HepG2 (cell line): ENCODE results near the gene TMEM273. TPM values are rescaled to one million over a fixed set of nuclear protein-coding genes. Genes with fewer than 3 reads are reported as not detected.

Source experiments
- ATAC-seq: fragments of 200-7000 bp; cut with Tn5 transposase; 3 replicates; pipeline ENCODE4 v1.9.1; 2020; ENCODE audit warnings: mild to moderate bottlenecking, moderate library complexity
- BruUV-seq: library from RNA; stranded (reverse); fragments of 400-500 nt; replicated peaks from 2 replicates; lab custom pipeline; 2021; lab: Mats Ljungman, UMichigan
- CTCF ChIA-PET: fragments of 300-600 bp; formaldehyde crosslinking; extraction: SDS; loops from one replicate; lab custom pipeline; 2021; ENCODE audit warnings: low total read pairs, inconsistent platforms, low intra/inter-chr PET ratio; lab: Yijun Ruan, JAX
- POLR2A ChIA-PET: fragments of 350-600 bp; sonication (Branson Sonifier 250); formaldehyde crosslinking; loops from one replicate; lab custom pipeline; 2020; ENCODE audit warnings: antibody characterized with exemption, inconsistent platforms; lab: Yijun Ruan, JAX
- DNase-seq: peaks from one replicate; pipeline ENCODE4 v3.0.0-alpha.2; 2015; ENCODE audit warnings: low spot score
- FAIRE-seq: peaks from 3 replicates; lab custom pipeline; 2011; peaks lifted over from hg19 to GRCh38; lab: Jason Lieb, UNC
- H2AFZ ChIP-seq: one replicate; pipeline ENCODE4 v1.6.1; 2011; ENCODE audit warnings: low read length, inconsistent platforms
- H3K27ac ChIP-seq: fragments of 300-600 bp; 3 replicates; pipeline ENCODE4 v1.8.0; 2011; ENCODE audit warnings: mixed run types, mild to moderate bottlenecking, mixed read lengths, low read length, inconsistent platforms; ENCODE audit not compliant: insufficient read depth; ENCODE audit errors: extremely low read length
- H3K27me3 ChIP-seq, 2 experiments: fragments of 200-600 bp in 1 of 2; 2 replicates in 1 of 2; 3 replicates in 1 of 2; pipeline versions ENCODE4 v1.6.0 to v1.8.0; 2011; ENCODE audit warnings: low read length in 2 of 2, mild to moderate bottlenecking in 2 of 2, moderate library complexity in 2 of 2, inconsistent platforms in 1 of 2; ENCODE audit not compliant: insufficient read depth in 2 of 2, control insufficient read depth in 1 of 2
- H3K36me3 ChIP-seq, 2 experiments: fragments of 200-600 bp in 1 of 2; replicated peaks in 1 of 2; 2 replicates in 1 of 2; 3 replicates in 1 of 2; pipeline versions ENCODE4 v1.5.1 to v1.8.0; 2011; ENCODE audit warnings: low read length in 2 of 2, inconsistent platforms in 1 of 2; ENCODE audit not compliant: insufficient read depth in 2 of 2, control insufficient read depth in 1 of 2
- H3K4me1 ChIP-seq: 2 replicates; pipeline ENCODE4 v1.5.1; 2012; ENCODE audit warnings: low read length, inconsistent platforms; ENCODE audit not compliant: insufficient read depth
- H3K4me2 ChIP-seq: 2 replicates; pipeline ENCODE4 v1.6.0; 2011; ENCODE audit warnings: low read depth, low read length, inconsistent platforms
- H3K4me3 ChIP-seq, 3 experiments: fragments of 200-600 bp in 1 of 3; sonication (generic), shearing (Covaris generic) in 1 of 3; replicated peaks in 1 of 3; 2 replicates each; pipeline ENCODE4 v1.5.1; 2011 to 2016; ENCODE audit warnings: low read length in 3 of 3, inconsistent platforms in 2 of 3, low read depth in 2 of 3, mild to moderate bottlenecking in 2 of 3, control low read depth in 1 of 3, mixed read lengths in 1 of 3; ENCODE audit not compliant: insufficient read depth in 1 of 3
- H3K79me2 ChIP-seq: one replicate; pipeline ENCODE4 v1.6.1; 2011; ENCODE audit warnings: low read length, inconsistent platforms; ENCODE audit not compliant: insufficient read depth
- H3K9ac ChIP-seq: 2 replicates; pipeline ENCODE4 v1.6.0; 2011; ENCODE audit warnings: mild to moderate bottlenecking, low read depth, low read length, inconsistent platforms; ENCODE audit not compliant: insufficient read depth
- H3K9me3 ChIP-seq: 2 replicates; pipeline ENCODE4 v1.5.1; 2012; ENCODE audit warnings: mild to moderate bottlenecking, low read length
- H4K20me1 ChIP-seq: 2 replicates; pipeline ENCODE4 v1.6.0; 2011; ENCODE audit warnings: inconsistent platforms, mild to moderate bottlenecking, low read length, moderate library complexity; ENCODE audit not compliant: insufficient read depth
- FOXK2 ChIP-seq: fragments of 450-650 bp; IDR thresholded peaks from 2 replicates; pipeline ENCODE4 v1.6.1; 2016
- HOXD1 ChIP-seq: sonication (generic); formaldehyde crosslinking; IDR thresholded peaks from 2 replicates; pipeline ENCODE4 v1.5.0; 2020; ENCODE audit warnings: missing genetic modification reagents
- PBX3 ChIP-seq: sonication (generic); formaldehyde crosslinking; IDR thresholded peaks from 2 replicates; pipeline ENCODE4 v1.8.1; 2023; ENCODE audit warnings: missing genetic modification reagents, inconsistent platforms, borderline replicate concordance
- PRMT3 ChIP-seq: sonication (generic); formaldehyde crosslinking; IDR thresholded peaks from 2 replicates; pipeline ENCODE4 v1.8.1; 2022; ENCODE audit warnings: low read depth, mild to moderate bottlenecking, moderate library complexity, missing genetic modification reagents, borderline replicate concordance
- RORA ChIP-seq: sonication (generic); formaldehyde crosslinking; IDR thresholded peaks from 2 replicates; pipeline ENCODE4 v1.5.0; 2020; ENCODE audit warnings: mild to moderate bottlenecking, missing genetic modification reagents, moderate library complexity
- THAP8 ChIP-seq: sonication (generic); formaldehyde crosslinking; IDR thresholded peaks from 2 replicates; pipeline ENCODE4 v1.5.1; 2020; ENCODE audit warnings: missing genetic modification reagents, mild to moderate bottlenecking, borderline replicate concordance
- ZFP1 ChIP-seq: IDR thresholded peaks from 2 replicates; pipeline ENCODE4 v1.6.1; 2016
- ZNF337 ChIP-seq: sonication (generic); formaldehyde crosslinking; IDR thresholded peaks from 2 replicates; pipeline ENCODE4 v1.5.1; 2020; ENCODE audit warnings: missing genetic modification reagents, low read depth, mild to moderate bottlenecking, borderline replicate concordance
- ZNF547 ChIP-seq: sonication (generic); formaldehyde crosslinking; IDR thresholded peaks from 2 replicates; pipeline ENCODE4 v1.5.1; 2020; ENCODE audit warnings: mild to moderate bottlenecking, missing genetic modification reagents
- ZNF556 ChIP-seq: sonication (generic); formaldehyde crosslinking; IDR thresholded peaks from 2 replicates; pipeline ENCODE4 v1.4.0; 2020; ENCODE audit warnings: mild to moderate bottlenecking, missing genetic modification reagents, borderline replicate concordance
- ZSCAN9 ChIP-seq: IDR thresholded peaks from 2 replicates; pipeline ENCODE4 v1.6.1; 2016; ENCODE audit warnings: borderline replicate concordance
- WGBS: methylation state at CpG from one replicate; pipeline ENCODE4 v1.1.6; 2017; ENCODE audit warnings: low lambda C conversion rate; 5-methylcytosine and 5-hydroxymethylcytosine counted together
- in situ Hi-C: cut with HindIII; loops from 2 replicates; pipeline ENCODE4 v1.10.0; 2017; ENCODE audit warnings: low pct_unique_long_range_greater_than_20kb; ENCODE audit not compliant: extremely low pct_ligation_motif_present
- intact Hi-C: fragments of 100-400 bp; cut with micrococcal nuclease; formaldehyde crosslinking; loops from one replicate; pipeline ENCODE4 v1.10.0; 2022; ENCODE audit not compliant: unreplicated experiment
- polyA plus RNA-seq, 8 experiments: library from polyadenylated mRNA; depleted of rRNA in 3 of 8; stranded (reverse) in 7 of 8; unstranded in 1 of 8; fragments of >200 nt; fragmentation: Illumina TruSeq in 4 of 8; extraction: Trizol in 4 of 8; gene quantifications; 2 replicates each; pipeline versions ENCODE4 v1.2.1 to v1.2.3, GENCODE V29; 2011 to 2016; ENCODE audit warnings: low read depth in 4 of 8, missing spikeins in 1 of 8, mixed read lengths in 1 of 8; ENCODE audit not compliant: insufficient read depth in 1 of 8
- total RNA-seq, 5 experiments: library from RNA; depleted of rRNA; stranded (reverse); fragments of >200 nt; fragmentation: Illumina TruSeq; extraction: Trizol; gene quantifications; 2 replicates each; pipeline ENCODE4 v1.2.3, GENCODE V29; 2016; ENCODE audit warnings: low read depth in 1 of 5
- TF ChIP-seq, protein P1 (sequence below): sonication (generic); formaldehyde crosslinking; IDR thresholded peaks from 2 replicates; pipeline ENCODE4 v1.4.0; 2020; ENCODE audit warnings: missing genetic modification reagents
- TF ChIP-seq, protein P2 (sequence below): sonication (generic); formaldehyde crosslinking; conservative IDR thresholded peaks from 2 replicates; pipeline ENCODE4 v1.4.0; 2020; ENCODE audit warnings: missing genetic modification reagents
- TF ChIP-seq, protein P3 (sequence below): sonication (generic); formaldehyde crosslinking; IDR thresholded peaks from 2 replicates; pipeline ENCODE4 v1.9.0; 2021; ENCODE audit warnings: mild to moderate bottlenecking, missing genetic modification reagents

TMEM273 gene
- total and polyA plus RNA-seq, 2 of the 13 experiments (the other 11 are each of a cell fraction or from before 2014, with no cell fraction given): not detected

GRCh38 chr10:49132362-49132737 is 55.8 kb downstream of the TMEM273 start:
- H3K36me3 ChIP-seq: no peaks in the 10 kb centered on the region
- no peaks in the 10 kb centered on the region for H4K20me1 ChIP-seq
- BruUV-seq: no TSS peak
- no peak overlapping the region for H3K9ac ChIP-seq
- CTCF ChIA-PET: no interaction called here
- no peak overlapping the region for H3K27ac ChIP-seq
- H3K79me2 ChIP-seq: no peaks in the 10 kb centered on the region
- H3K4me2 ChIP-seq: no peak overlapping the region
- no peaks in the 10 kb centered on the region; a peak in 2 of 5 replicates for H3K27me3 ChIP-seq
- DNase-seq (no peak), ATAC-seq (no peak), FAIRE-seq (no peak)
- WGBS: 50% methylated on average over 1 of the region's 2 CpGs
- H3K9me3 ChIP-seq: no peaks in the 10 kb centered on the region
- no peak overlapping the region for H3K4me3 ChIP-seq
- POLR2A ChIA-PET: no interaction called here
- intact Hi-C loops: no loop called here
- no peak overlapping the region for H2AFZ ChIP-seq
- in situ Hi-C loops: no loop called here
- H3K4me1 ChIP-seq: no peaks in the 10 kb centered on the region
- TF ChIP-seq ZNF556 (CRISPR knock-in tag) (no peak), RORA (CRISPR knock-in tag) (no peak), ZNF547 (CRISPR knock-in tag) (no peak), HOXD1 (CRISPR knock-in tag) (no peak), PBX3 (CRISPR knock-in tag) (no peak), THAP8 (CRISPR knock-in tag) (no peak), ZSCAN9 (CRISPR knock-in tag) (no peak), ZNF337 (no peak), FOXK2 (no peak), ZFP1 (CRISPR knock-in tag) (no peak), PRMT3 (CRISPR knock-in tag) (no peak)
- TF ChIP-seq, protein P1, sequence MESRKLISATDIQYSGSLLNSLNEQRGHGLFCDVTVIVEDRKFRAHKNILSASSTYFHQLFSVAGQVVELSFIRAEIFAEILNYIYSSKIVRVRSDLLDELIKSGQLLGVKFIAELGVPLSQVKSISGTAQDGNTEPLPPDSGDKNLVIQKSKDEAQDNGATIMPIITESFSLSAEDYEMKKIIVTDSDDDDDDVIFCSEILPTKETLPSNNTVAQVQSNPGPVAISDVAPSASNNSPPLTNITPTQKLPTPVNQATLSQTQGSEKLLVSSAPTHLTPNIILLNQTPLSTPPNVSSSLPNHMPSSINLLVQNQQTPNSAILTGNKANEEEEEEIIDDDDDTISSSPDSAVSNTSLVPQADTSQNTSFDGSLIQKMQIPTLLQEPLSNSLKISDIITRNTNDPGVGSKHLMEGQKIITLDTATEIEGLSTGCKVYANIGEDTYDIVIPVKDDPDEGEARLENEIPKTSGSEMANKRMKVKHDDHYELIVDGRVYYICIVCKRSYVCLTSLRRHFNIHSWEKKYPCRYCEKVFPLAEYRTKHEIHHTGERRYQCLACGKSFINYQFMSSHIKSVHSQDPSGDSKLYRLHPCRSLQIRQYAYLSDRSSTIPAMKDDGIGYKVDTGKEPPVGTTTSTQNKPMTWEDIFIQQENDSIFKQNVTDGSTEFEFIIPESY (CRISPR knock-in tag): no peak
- TF ChIP-seq, protein P2, sequence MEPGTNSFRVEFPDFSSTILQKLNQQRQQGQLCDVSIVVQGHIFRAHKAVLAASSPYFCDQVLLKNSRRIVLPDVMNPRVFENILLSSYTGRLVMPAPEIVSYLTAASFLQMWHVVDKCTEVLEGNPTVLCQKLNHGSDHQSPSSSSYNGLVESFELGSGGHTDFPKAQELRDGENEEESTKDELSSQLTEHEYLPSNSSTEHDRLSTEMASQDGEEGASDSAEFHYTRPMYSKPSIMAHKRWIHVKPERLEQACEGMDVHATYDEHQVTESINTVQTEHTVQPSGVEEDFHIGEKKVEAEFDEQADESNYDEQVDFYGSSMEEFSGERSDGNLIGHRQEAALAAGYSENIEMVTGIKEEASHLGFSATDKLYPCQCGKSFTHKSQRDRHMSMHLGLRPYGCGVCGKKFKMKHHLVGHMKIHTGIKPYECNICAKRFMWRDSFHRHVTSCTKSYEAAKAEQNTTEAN (CRISPR knock-in tag): no peak
- TF ChIP-seq, protein P3, sequence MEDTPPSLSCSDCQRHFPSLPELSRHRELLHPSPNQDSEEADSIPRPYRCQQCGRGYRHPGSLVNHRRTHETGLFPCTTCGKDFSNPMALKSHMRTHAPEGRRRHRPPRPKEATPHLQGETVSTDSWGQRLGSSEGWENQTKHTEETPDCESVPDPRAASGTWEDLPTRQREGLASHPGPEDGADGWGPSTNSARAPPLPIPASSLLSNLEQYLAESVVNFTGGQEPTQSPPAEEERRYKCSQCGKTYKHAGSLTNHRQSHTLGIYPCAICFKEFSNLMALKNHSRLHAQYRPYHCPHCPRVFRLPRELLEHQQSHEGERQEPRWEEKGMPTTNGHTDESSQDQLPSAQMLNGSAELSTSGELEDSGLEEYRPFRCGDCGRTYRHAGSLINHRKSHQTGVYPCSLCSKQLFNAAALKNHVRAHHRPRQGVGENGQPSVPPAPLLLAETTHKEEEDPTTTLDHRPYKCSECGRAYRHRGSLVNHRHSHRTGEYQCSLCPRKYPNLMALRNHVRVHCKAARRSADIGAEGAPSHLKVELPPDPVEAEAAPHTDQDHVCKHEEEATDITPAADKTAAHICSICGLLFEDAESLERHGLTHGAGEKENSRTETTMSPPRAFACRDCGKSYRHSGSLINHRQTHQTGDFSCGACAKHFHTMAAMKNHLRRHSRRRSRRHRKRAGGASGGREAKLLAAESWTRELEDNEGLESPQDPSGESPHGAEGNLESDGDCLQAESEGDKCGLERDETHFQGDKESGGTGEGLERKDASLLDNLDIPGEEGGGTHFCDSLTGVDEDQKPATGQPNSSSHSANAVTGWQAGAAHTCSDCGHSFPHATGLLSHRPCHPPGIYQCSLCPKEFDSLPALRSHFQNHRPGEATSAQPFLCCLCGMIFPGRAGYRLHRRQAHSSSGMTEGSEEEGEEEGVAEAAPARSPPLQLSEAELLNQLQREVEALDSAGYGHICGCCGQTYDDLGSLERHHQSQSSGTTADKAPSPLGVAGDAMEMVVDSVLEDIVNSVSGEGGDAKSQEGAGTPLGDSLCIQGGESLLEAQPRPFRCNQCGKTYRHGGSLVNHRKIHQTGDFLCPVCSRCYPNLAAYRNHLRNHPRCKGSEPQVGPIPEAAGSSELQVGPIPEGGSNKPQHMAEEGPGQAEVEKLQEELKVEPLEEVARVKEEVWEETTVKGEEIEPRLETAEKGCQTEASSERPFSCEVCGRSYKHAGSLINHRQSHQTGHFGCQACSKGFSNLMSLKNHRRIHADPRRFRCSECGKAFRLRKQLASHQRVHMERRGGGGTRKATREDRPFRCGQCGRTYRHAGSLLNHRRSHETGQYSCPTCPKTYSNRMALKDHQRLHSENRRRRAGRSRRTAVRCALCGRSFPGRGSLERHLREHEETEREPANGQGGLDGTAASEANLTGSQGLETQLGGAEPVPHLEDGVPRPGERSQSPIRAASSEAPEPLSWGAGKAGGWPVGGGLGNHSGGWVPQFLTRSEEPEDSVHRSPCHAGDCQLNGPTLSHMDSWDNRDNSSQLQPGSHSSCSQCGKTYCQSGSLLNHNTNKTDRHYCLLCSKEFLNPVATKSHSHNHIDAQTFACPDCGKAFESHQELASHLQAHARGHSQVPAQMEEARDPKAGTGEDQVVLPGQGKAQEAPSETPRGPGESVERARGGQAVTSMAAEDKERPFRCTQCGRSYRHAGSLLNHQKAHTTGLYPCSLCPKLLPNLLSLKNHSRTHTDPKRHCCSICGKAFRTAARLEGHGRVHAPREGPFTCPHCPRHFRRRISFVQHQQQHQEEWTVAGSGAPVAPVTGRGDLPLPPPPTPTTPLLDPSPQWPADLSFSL (CRISPR knock-in tag): no peak
